ENCODE results near the gene NID1. TPM values are rescaled to one million over a fixed set of nuclear protein-coding genes. Genes with fewer than 3 reads are reported as not detected.
A peak's percentile ranks its signal among the peaks of the same experiment; 100 is the strongest.

Gene NID1
- total RNA-seq (10 to 100 TPM; 12.0 to 31.8 (median 23.8) TPM), polyA plus RNA-seq (10 to 100 TPM; 13.1 to 23.7 (median 15.9) TPM)
- long read RNA-seq, donor 1, partial matches to known transcripts = 0 of 1 reads
- long read RNA-seq, donor 1, other reads (novel, unspliced or antisense) = 1 of 1 reads
- long read RNA-seq, donor 2, full-length matches to known transcripts = 6 of 18 reads
- long read RNA-seq, donor 2, partial matches to known transcripts = 8 of 18 reads
- long read RNA-seq, donor 2, other reads (novel, unspliced or antisense) = 4 of 18 reads

- peaks cover under 1% of the 10 kb centered on the region for H3K9me3 ChIP-seq
- TF ChIP-seq CTCF (IDR thresholded peaks at IDR 0.05) = peak; percentile 28
Observed at GRCh38 chr1:236064674-236065508, at the start of gene NID1. Gene NID1 (minus strand): TSS chr1:236065090. CDS start chr1:236065079, 11 bp downstream.

GRCh38 chr1:236114076-236114747, 49.3 kb upstream of the NID1 start:
- whole genome bisulfite sequencing, 3 donors = 84 to 95% (median 87%) methylated on average over 5 of the region's 5 CpGs
- no peak for TF ChIP-seq CTCF (IDR thresholded peaks at IDR 0.05)
- ATAC-seq = no peak
- intact Hi-C loops (cut with DNase I) = no loop called here
- peaks cover 0 to under 1% (median 0%) of the 10 kb centered on the region in 3 donors for H3K27me3 ChIP-seq (ENCODE audit: insufficient read depth in 3 of 3, low read length in 2 of 3)
- H3K4me3 ChIP-seq = no peak overlapping the region
- no peak overlapping the region for H3K27ac ChIP-seq
- H3K9me3 ChIP-seq = no peaks in the 10 kb centered on the region
- no peak for DNase-seq
- no peaks in the 10 kb centered on the region for H3K36me3 ChIP-seq (ENCODE audit: insufficient read depth in 1 of 2, low read depth in 1 of 2)
- no peaks in the 10 kb centered on the region for H3K4me1 ChIP-seq

More at GRCh38 chr1:236064674-236065508, at the start of gene NID1:
- intact Hi-C loops (cut with DNase I) = no loop called here
- DNase-seq (peak; percentile 86 to 92), ATAC-seq (peak; percentile 74 to 86 (median 82))
- peak within 1 kb of the TSS; percentile 80 for H3K27ac ChIP-seq
- no peaks in the 10 kb centered on the region for H3K36me3 ChIP-seq (ENCODE audit: insufficient read depth in 1 of 2, low read depth in 1 of 2)
- H3K4me3 ChIP-seq = peak within 1 kb of the TSS; percentile 76
- peaks cover 0 to 56% (median 8%) of the 10 kb centered on the region in 3 donors for H3K27me3 ChIP-seq (ENCODE audit: insufficient read depth in 3 of 3, low read length in 2 of 3)
- 1% methylated on average over 67 to 99 of the region's 100 CpGs for WGBS, 3 donors
- H3K4me1 ChIP-seq = no peaks in the 10 kb centered on the region

DNA sequence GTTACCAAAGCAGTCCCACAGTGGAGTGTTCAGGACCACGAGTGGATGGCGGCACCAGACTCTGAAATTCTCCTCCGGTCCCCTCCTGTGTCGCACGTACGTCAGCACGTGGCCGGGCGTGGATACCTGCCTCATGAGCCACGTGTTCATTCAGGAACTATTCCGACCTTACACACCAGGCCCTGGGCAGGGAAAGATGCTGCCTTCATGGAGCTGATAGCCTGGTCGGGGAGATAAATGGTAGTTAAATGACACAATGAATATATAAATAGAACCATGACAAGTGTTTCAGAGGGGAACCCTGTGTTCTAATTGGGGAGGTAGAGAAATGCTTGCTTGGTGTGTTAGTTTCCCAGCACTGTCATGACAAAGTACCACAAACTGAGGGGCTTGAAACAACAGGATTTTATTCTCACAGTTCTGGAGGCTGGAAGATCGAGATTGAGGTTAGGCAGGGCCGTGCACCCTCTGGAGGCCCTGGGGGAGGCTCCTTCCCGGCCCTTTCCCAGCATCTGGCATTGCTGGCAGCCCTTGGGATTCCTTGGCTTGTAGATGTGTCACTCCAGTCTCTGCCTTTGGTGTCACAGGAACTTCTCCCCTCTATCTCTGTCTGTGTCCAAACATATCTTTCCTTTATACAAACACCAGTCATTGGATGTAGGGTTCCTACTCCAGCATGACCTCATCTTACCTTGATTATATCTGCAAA, 48.6 kb upstream of the NID1 start:
- Histone ChIP-seq H3K27ac (no peak overlapping the region), H3K36me3 (ENCODE audit: insufficient read depth in 1 of 2, low read depth in 1 of 2) (no peaks in the 10 kb centered on the region), H3K4me3 (no peak overlapping the region), H3K4me1 (no peaks in the 10 kb centered on the region), H3K27me3 (ENCODE audit: insufficient read depth in 3 of 3, low read length in 2 of 3) (peaks cover 0 to 2% (median 0%) of the 10 kb centered on the region in 3 donors), H3K9me3 (no peaks in the 10 kb centered on the region)
- TF ChIP-seq CTCF (IDR thresholded peaks at IDR 0.05) = no peak
- no peak for DNase-seq
- peak in 2 of 4 donors; percentile 33 to 52 for ATAC-seq
- intact Hi-C loops (cut with DNase I) = no loop called here
- WGBS, 3 donors = 66 to 72% (median 68%) methylated on average over 15 of the region's 15 CpGs

DNA sequence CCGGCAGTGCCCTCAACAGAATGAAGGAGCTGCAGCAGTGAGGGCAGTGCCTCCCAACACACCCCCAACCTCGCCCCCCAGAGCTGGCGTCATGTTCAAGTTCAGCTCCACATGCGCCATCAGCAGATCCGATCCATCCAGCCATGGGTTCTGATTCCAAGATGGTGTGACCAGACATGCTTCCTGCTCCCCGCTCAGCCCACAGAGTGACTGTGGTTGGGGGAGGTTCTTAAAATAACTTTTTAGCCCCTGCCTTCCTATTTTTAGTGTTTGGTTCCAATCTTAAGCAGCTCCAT, 47.4 kb upstream of the NID1 start:
- Histone ChIP-seq H3K27ac (no peak overlapping the region), H3K36me3 (ENCODE audit: insufficient read depth in 1 of 2, low read depth in 1 of 2) (no peaks in the 10 kb centered on the region), H3K4me1 (no peaks in the 10 kb centered on the region), H3K27me3 (ENCODE audit: insufficient read depth in 3 of 3, low read length in 2 of 3) (peaks cover 0 to 2% (median 0%) of the 10 kb centered on the region in 3 donors), H3K4me3 (no peak overlapping the region), H3K9me3 (no peaks in the 10 kb centered on the region)
- ATAC-seq = no peak
- DNase-seq = no peak
- intact Hi-C loops (cut with DNase I) = no loop called here
- no peak for TF ChIP-seq CTCF (IDR thresholded peaks at IDR 0.05)
- WGBS, 3 donors = 71 to 89% (median 89%) methylated on average over 6 of the region's 6 CpGs

All from psoas muscle (tissue), 8 donors.